ENCODE measurements around the gene RANBP1.

DNA sequence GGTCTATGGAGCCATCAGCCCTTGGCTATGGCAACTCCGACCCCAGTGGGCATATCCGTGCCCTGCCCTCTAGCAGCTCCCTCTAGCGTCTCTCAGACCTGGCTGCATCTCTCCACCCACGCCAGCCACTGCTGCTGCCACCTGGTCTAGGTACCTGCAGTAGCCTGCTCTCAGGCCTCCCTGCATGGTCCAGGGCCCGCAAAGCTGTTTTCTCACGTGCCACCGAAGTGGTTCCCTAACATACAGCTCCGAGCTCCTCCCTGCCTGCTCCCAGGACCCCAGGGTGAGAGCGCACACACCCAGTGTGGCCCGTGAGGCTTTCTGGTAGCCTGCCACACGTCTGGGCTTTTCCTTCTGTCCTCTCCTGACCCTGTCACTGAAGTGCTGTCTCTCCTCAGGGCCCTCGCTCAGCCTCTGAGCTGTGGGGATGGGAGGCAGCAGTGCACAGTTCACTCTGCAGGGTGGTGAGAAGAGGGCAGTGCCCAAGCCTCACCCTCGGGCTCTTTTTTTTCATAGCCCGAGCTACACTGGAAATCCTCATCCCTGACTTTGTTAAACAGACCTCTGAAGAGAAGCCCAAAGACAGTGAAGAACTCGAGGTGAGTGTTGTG is 21.6 kb upstream of the RANBP1 start:
- no peak for TF ChIP-seq YY1 (IDR thresholded peaks at IDR 0.05; ENCODE audit: low read depth, low read length)
- no peak for TF ChIP-seq EZH2 (IDR thresholded peaks at IDR 0.05; ENCODE audit: low read depth, low read length, severe bottlenecking)
- TF ChIP-seq RFX5 (IDR thresholded peaks at IDR 0.05; ENCODE audit: borderline replicate concordance, low read depth, low read length) = no peak
- TF ChIP-seq, protein P1, sequence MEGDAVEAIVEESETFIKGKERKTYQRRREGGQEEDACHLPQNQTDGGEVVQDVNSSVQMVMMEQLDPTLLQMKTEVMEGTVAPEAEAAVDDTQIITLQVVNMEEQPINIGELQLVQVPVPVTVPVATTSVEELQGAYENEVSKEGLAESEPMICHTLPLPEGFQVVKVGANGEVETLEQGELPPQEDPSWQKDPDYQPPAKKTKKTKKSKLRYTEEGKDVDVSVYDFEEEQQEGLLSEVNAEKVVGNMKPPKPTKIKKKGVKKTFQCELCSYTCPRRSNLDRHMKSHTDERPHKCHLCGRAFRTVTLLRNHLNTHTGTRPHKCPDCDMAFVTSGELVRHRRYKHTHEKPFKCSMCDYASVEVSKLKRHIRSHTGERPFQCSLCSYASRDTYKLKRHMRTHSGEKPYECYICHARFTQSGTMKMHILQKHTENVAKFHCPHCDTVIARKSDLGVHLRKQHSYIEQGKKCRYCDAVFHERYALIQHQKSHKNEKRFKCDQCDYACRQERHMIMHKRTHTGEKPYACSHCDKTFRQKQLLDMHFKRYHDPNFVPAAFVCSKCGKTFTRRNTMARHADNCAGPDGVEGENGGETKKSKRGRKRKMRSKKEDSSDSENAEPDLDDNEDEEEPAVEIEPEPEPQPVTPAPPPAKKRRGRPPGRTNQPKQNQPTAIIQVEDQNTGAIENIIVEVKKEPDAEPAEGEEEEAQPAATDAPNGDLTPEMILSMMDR (IDR thresholded peaks at IDR 0.05; ENCODE audit: control extremely low read depth in 1 of 3, insufficient read depth in 1 of 3, low read depth in 1 of 3, low read length in 3 of 3) = no peak
- TF ChIP-seq NRF1 (IDR thresholded peaks at IDR 0.05; ENCODE audit: low read depth, low read length) = no peak
- no peak for TF ChIP-seq TCF12 (IDR thresholded peaks at IDR 0.05; ENCODE audit: low read depth, low read length)
- TF ChIP-seq RXRA (IDR thresholded peaks at IDR 0.05; ENCODE audit: insufficient read depth, low read depth, low read length) = no peak
- TF ChIP-seq POLR2A (IDR thresholded peaks at IDR 0.05; ENCODE audit: control extremely low read depth in 1 of 2, low read depth in 2 of 2, low read length in 2 of 2) = no peak

Data from H1 (cell line).